Duodenal mucosa (tissue), 2 donors: Measurements from ENCODE around the gene ST3GAL5.
"Not testable (repeated sequence)": the region's sequence is repeated elsewhere in the genome, so short reads cannot be mapped to it uniquely, and the experiment has no call there.

ENCODE experiments used
- H3K27ac ChIP-seq: one replicate; pipeline ENCODE4 v1.7.0; 2013; ENCODE audit warnings: low read depth, low read length
- H3K27me3 ChIP-seq, 2 donors: one replicate each; pipeline ENCODE4 v1.7.0; 2013; ENCODE audit warnings: low read length in 2 of 2, control low read depth in 1 of 2; ENCODE audit not compliant: insufficient read depth in 2 of 2, control insufficient read depth in 1 of 2
- H3K36me3 ChIP-seq, 2 donors: one replicate each; pipeline ENCODE4 v1.7.0; 2013; ENCODE audit warnings: low read length in 2 of 2, control low read depth in 1 of 2; ENCODE audit not compliant: insufficient read depth in 2 of 2, control insufficient read depth in 1 of 2
- H3K4me1 ChIP-seq, 2 donors: one replicate each; pipeline ENCODE4 v1.7.0; 2013; ENCODE audit warnings: low read length in 2 of 2, control low read depth in 1 of 2; ENCODE audit not compliant: insufficient read depth in 2 of 2, control insufficient read depth in 1 of 2
- H3K4me3 ChIP-seq, 2 donors: one replicate each; pipeline ENCODE4 v1.7.0; 2013; ENCODE audit warnings: low read length in 2 of 2, low read depth in 1 of 2
- H3K9ac ChIP-seq, 2 donors: one replicate each; pipeline ENCODE4 v1.7.0; 2013; ENCODE audit warnings: low read length in 2 of 2, low read depth in 1 of 2
- H3K9me3 ChIP-seq, 2 donors: one replicate each; pipeline ENCODE4 v1.7.0; 2013; ENCODE audit warnings: low read length in 2 of 2, control low read depth in 1 of 2; ENCODE audit not compliant: control insufficient read depth in 1 of 2

ST3GAL5 gene

DNA sequence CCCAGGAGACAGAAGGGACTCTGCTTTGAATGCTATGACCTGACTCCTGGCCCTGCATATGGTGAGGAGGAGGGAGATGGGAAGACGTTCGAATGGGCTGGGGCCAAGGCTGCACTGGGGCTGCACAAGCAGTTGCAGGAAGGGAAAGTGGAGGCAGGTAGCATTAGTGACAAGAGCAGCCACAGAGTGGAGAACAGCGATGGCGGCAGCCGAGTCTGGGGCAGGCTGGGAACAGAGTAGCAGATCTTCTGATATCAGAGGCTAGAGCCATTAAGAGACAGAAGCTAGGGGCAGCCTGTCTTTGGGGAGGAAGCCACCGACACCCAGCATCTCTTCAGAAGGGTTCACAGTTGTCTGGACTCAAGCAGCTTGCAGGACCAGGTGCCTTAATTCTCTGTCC, 50.1 kb downstream of the ST3GAL5 start:
- Histone ChIP-seq H3K4me3 (no peak overlapping the region), H3K9me3 (no peaks in the 10 kb centered on the region), H3K36me3 (peaks cover 0 to 4% of the 10 kb centered on the region in 2 donors), H3K9ac (no peak overlapping the region), H3K4me1 (no peaks in the 10 kb centered on the region), H3K27ac (no peak overlapping the region), H3K27me3 (no peaks in the 10 kb centered on the region)

DNA sequence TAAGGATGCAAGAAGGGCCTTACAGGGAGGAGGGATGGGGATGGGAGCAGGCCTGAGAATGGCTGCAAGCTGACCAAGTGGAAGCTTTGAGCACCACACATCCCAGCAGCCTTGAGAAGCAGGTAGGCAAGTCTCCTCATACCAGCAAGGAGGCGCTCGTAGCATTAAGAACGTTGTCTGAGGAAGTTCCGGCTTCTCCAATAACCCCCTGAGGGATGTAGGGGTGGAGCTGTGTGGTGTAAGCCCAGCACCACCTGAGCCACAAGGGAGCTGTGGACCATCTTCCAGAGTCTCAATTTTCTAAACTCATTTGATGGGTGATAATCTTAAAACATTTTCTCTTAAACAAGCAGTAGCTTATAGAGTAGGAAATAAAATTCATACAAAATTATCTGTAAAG, 50.6 kb downstream of the ST3GAL5 start:
- Histone ChIP-seq H3K4me1 (no peaks in the 10 kb centered on the region), H3K9me3 (no peaks in the 10 kb centered on the region), H3K27ac (no peak overlapping the region), H3K4me3 (no peak overlapping the region), H3K36me3 (peaks cover 0 to 4% of the 10 kb centered on the region in 2 donors), H3K9ac (no peak overlapping the region), H3K27me3 (no peaks in the 10 kb centered on the region)

DNA sequence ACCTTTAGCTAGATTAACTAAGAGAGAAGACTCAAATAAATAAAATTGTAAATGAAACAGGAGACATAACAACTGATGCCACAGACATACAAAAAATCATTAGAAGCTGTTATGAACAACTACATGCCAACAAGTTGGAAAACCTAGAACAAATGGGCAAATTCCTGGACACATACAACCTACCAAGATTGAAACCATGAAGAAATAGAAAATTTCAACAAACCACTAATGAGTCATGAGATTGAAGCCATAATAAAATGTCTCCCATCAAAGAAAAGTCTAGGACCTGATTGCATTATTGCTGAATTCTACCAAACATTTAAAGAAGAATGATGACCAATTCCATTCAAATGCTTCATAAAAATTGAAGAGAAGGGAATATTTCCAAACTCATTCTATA, 54.3 kb downstream of the ST3GAL5 start:
- H3K4me1 ChIP-seq: no peaks in the 10 kb centered on the region
- no peaks in the 10 kb centered on the region for H3K27me3 ChIP-seq
- no peaks in the 10 kb centered on the region for H3K9me3 ChIP-seq
- H3K27ac ChIP-seq: no peak overlapping the region
- no peak overlapping the region for H3K9ac ChIP-seq
- H3K36me3 ChIP-seq: peaks cover 0 to 2% of the 10 kb centered on the region in 2 donors
- H3K4me3 ChIP-seq: no peak overlapping the region

DNA sequence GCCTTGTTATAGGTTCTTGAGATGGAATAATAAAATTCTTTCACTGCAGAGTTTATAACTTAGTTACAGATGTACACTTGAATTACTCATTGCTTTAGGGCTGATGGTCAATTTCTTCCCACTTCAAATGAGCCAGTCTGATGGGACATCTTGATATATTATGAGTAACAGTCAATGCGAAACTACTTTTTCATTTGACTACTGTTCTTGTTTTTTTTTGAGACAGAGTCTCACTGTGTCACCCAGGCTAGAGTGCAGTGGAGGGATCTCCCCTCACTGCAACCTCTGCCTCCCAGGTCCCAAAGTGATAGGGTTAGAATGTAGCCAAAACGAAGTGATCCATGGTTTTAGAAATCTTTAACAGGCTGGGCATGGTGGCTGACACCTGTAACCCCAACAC, 57.1 kb downstream of the ST3GAL5 start:
- Histone ChIP-seq H3K4me1 (peaks cover 3 to 4% of the 10 kb centered on the region in 2 donors), H3K36me3 (no peaks in the 10 kb centered on the region), H3K27ac (no peak overlapping the region), H3K4me3 (no peak overlapping the region), H3K27me3 (no peaks in the 10 kb centered on the region), H3K9me3 (no peaks in the 10 kb centered on the region), H3K9ac (no peak overlapping the region)

DNA sequence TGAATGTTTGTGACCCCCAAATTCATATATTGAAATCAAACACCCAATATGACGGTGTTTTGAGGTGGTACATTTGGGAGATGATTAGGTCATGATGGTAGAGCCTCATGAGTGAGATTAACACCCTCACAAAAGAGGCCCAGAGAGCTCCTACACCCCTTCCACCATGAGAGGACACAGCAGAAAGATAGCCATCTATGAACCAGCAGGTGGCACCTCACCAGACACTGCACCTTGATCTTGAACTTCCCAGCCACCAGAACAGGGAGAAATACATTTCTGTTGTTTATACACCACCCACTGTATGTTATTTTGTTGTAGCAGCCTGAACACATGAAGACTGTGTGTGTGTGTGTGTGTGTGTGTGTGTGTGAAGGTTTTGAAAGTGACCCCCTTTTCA, 58.1 kb downstream of the ST3GAL5 start:
- H3K4me1 ChIP-seq: peaks cover 3 to 4% of the 10 kb centered on the region in 2 donors

DNA sequence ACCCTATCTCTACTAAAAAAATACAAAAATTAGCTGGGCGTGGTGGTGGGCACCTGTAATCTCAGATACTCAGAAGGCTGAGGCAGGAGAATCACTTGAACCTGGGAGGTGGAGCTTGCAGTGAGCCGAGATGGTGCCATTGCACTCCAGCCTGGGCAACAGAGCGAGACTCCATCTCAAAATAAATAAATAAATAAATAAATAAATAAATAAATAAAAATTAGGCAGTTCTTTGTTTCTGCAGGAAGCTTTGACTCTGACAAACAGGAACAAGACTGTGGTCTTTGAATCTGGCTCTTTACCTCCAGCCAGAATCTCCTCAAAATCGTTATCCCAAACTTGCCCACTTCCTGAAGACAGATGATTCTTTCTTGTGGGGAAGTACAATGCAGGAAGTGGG, 59.4 kb downstream of the ST3GAL5 start:
- H3K36me3 ChIP-seq, H3K27ac ChIP-seq, H3K9me3 ChIP-seq, H3K9ac ChIP-seq, H3K4me3 ChIP-seq, H3K27me3 ChIP-seq, H3K4me1 ChIP-seq: not testable (repeated sequence)

More for the DNA sequence above, 58.1 kb downstream of the ST3GAL5 start:
- Histone ChIP-seq H3K9ac (no peak overlapping the region), H3K27me3 (no peaks in the 10 kb centered on the region), H3K27ac (no peak overlapping the region), H3K9me3 (no peaks in the 10 kb centered on the region), H3K4me3 (no peak overlapping the region), H3K36me3 (no peaks in the 10 kb centered on the region)

DNA sequence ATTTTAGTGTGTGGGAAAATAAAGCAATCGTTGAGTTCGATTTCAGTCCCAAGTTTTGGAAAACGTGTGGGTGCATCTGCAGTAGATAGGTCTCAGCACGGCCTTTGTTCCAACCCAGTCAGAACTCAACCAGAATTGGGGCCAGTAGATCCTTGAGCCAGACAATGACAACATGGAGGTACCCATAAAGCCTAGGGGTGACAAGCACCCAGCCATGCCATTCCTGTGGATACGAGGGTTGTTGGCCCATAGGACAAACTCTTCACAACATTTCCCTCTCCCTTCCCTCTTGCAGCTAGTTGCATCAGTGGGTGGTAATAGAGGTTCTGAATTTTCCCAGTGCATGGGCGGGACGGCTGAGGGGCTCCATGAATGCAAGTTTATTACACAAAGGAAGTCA, 60.1 kb downstream of the ST3GAL5 start:
- Histone ChIP-seq H3K27ac (no peak overlapping the region), H3K4me1 (peaks cover 3 to 4% of the 10 kb centered on the region in 2 donors), H3K9ac (no peak overlapping the region), H3K27me3 (no peaks in the 10 kb centered on the region), H3K9me3 (no peaks in the 10 kb centered on the region), H3K4me3 (no peak overlapping the region), H3K36me3 (no peaks in the 10 kb centered on the region)

DNA sequence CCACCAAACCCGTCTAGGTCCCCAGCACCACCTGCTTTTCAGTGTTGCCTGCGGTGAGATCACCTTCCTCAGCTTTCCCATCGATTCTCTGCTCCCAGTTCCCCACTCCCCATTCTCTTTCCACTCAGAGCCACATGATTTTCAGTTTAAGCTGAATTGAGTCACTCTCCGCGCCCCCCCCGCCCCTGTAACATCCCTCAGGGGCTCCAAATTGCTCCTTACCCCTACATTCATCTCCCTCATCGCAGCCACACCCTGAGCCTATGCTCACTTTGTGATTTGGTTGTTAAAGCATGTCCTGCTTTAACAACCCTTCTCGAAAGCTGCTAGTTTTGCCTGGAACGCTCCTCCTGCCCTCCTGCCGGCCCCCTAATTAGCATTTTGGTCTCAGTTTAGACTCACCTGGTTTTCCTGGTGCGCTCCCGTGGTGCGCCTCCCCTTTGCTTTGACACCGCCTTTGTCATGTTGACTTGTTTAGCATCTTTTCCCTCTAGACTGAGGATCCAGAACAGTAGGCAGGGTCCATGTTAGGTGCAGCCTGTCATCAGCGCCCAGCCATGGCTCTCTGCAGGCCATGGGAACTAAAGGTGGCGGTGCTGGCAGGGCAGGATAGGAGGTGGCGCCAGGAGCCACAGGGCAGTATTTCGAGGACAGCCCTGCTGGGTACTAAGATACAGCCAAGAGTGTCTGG, 60.8 kb downstream of the ST3GAL5 start:
- H3K27ac ChIP-seq: no peak overlapping the region
- peaks cover 3 to 4% of the 10 kb centered on the region in 2 donors for H3K4me1 ChIP-seq
- H3K36me3 ChIP-seq: no peaks in the 10 kb centered on the region
- H3K4me3 ChIP-seq: peak overlapping the region in 1 of 2 donors; percentile 50
- H3K27me3 ChIP-seq: no peaks in the 10 kb centered on the region
- no peaks in the 10 kb centered on the region for H3K9me3 ChIP-seq
- H3K9ac ChIP-seq: peak overlapping the region in 1 of 2 donors; percentile 42

DNA sequence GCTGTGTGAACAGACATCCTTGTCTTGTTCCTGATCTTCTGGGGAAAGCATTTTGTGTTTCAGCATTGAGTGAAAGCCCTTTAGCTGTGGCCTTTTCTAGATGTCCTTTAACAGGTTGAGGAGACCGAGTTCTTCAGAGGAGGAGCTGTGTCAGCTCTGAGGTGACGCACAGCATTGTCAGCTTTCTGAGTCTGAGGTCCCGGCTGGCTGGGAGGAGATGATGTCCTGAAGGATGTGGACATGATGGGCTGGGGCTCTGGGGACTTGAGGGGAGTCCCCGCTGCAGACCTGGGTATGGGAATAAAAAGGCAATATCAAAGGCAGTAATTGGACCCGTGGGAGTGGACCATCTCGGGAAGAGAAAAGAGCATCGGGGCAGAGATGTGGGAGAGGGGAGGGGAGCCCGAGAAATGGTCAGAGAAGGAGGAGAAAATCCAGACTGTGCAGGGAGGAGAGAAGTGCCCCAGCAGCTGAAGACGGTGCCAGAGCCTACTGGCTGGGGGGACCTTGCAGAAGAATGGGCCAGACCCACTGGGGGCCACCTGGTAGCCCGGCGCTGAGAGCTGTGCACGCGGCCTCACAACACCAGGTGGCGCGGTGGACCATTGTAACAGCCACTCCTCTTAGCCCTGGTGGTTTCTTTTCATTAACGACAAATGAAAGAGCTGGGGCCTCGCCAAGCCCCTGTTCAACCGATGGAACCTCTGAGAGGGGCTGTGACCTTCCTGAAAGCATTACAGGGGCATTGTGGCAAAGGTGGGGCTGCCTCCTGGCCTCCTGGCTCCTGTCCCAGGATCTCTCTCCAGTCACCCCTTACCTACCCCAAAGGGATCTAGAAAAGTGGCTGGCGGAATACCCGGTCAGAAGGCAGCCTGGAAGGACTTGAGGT, 61.6 kb downstream of the ST3GAL5 start:
- H3K4me1 ChIP-seq: peaks cover 3 to 4% of the 10 kb centered on the region in 2 donors
- H3K4me3 ChIP-seq: peak overlapping the region; percentile 41 to 50
- H3K9ac ChIP-seq: peak overlapping the region; percentile 42 to 54
- H3K9me3 ChIP-seq: no peaks in the 10 kb centered on the region
- H3K27ac ChIP-seq: no peak overlapping the region
- H3K36me3 ChIP-seq: no peaks in the 10 kb centered on the region
- H3K27me3 ChIP-seq: no peaks in the 10 kb centered on the region

DNA sequence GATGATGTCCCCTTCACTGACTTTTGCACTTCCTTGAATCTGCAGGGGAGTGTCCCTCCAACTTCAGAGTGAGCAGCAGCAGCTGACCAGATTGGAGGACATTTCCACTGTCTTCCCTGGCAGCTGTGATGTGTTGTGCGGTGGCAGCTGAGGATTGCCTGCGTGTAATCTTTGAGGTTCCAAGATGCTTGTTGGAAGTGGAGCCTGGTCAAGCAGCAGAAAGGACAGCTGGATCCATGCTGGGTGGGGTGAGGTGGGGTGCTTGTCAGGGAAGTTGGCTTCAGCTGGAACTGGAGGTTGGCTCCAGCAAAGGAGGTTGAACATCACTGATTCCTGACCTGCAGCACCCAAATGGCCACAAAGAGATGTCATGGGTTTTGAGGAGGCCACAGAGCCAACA, 64.8 kb downstream of the ST3GAL5 start:
- Histone ChIP-seq H3K9ac (no peak overlapping the region), H3K4me3 (no peak overlapping the region), H3K27ac (no peak overlapping the region), H3K27me3 (peaks cover 0 to 4% of the 10 kb centered on the region in 2 donors), H3K4me1 (peaks cover 3 to 4% of the 10 kb centered on the region in 2 donors), H3K9me3 (no peaks in the 10 kb centered on the region), H3K36me3 (no peaks in the 10 kb centered on the region)
